ENCODE measurements around the gene MARCHF6. TPM values are rescaled to one million over a fixed set of nuclear protein-coding genes. Genes with fewer than 3 reads are reported as not detected.

Gene MARCHF6
- total RNA-seq, 4 donors from 2014 or later = 76.5 to 121 (median 92.9) TPM

- Histone ChIP-seq H3K4me3 (no peak overlapping the region), H3K27me3 (no peaks in the 10 kb centered on the region), H3K36me3 (no peaks in the 10 kb centered on the region), H3K4me1 (peaks cover 0 to 3% (median under 1%) of the 10 kb centered on the region in 4 donors), H3K9me3 (no peaks in the 10 kb centered on the region), H3K27ac (replicated peaks in 1 of 4) (no peak overlapping the region)
- TF ChIP-seq CTCF (IDR thresholded peaks at IDR 0.05) (no peak), EP300 (IDR thresholded peaks at IDR 0.05) (no peak), POLR2AphosphoS5 (IDR thresholded peaks at IDR 0.05) (no peak), POLR2A (IDR thresholded peaks at IDR 0.05; ENCODE audit: low read depth) (no peak)
- 77% methylated on average over 11 of the region's 11 CpGs for WGBS
- intact Hi-C loops (cut with DNase I) = no loop called here
- DNase-seq (ENCODE audit: extremely low spot score) = no peak
Observed at GRCh38 chr5:10319202-10319851, 34.2 kb upstream of the MARCHF6 start.

GRCh38 chr5:10320793-10321192 is 32.7 kb upstream of the MARCHF6 start:
- no peak overlapping the region for H3K27ac ChIP-seq (replicated peaks in 1 of 4)
- DNase-seq (ENCODE audit: extremely low spot score) = no peak
- WGBS = 86% methylated on average over 3 of the region's 3 CpGs

GRCh38 chr5:10321882-10322281 is 31.6 kb upstream of the MARCHF6 start:
- no peak overlapping the region for H3K27ac ChIP-seq (replicated peaks in 1 of 4)
- no peak for DNase-seq (ENCODE audit: extremely low spot score)
- peaks cover 6 to 10% (median 6%) of the 10 kb centered on the region in 4 donors for H3K4me1 ChIP-seq
- no peaks in the 10 kb centered on the region for H3K36me3 ChIP-seq
- no peaks in the 10 kb centered on the region for H3K9me3 ChIP-seq
- H3K4me3 ChIP-seq = no peak overlapping the region
- no peaks in the 10 kb centered on the region for H3K27me3 ChIP-seq
- intact Hi-C loops (cut with DNase I) = no loop called here
- TF ChIP-seq POLR2AphosphoS5 (IDR thresholded peaks at IDR 0.05) (no peak), POLR2A (IDR thresholded peaks at IDR 0.05; ENCODE audit: low read depth) (no peak), CTCF (IDR thresholded peaks at IDR 0.05) (no peak), EP300 (IDR thresholded peaks at IDR 0.05) (no peak)
- 89% methylated on average over 9 of the region's 9 CpGs for WGBS

More at GRCh38 chr5:10320793-10321192, 32.7 kb upstream of the MARCHF6 start:
- no peak overlapping the region for H3K4me3 ChIP-seq
- no peaks in the 10 kb centered on the region for H3K27me3 ChIP-seq
- H3K4me1 ChIP-seq = peaks cover 6 to 10% (median 6%) of the 10 kb centered on the region in 4 donors
- no peaks in the 10 kb centered on the region for H3K9me3 ChIP-seq
- intact Hi-C loops (cut with DNase I) = no loop called here
- no peaks in the 10 kb centered on the region for H3K36me3 ChIP-seq
- no peak for TF ChIP-seq EP300 (IDR thresholded peaks at IDR 0.05)
- TF ChIP-seq POLR2A (IDR thresholded peaks at IDR 0.05; ENCODE audit: low read depth) = no peak
- no peak for TF ChIP-seq CTCF (IDR thresholded peaks at IDR 0.05)
- TF ChIP-seq POLR2AphosphoS5 (IDR thresholded peaks at IDR 0.05) = no peak

GRCh38 chr5:10323588-10324488 is 29.7 kb upstream of the MARCHF6 start:
- no peak for DNase-seq (ENCODE audit: extremely low spot score)
- WGBS = 82% methylated on average over 6 of the region's 6 CpGs
- peaks cover 6 to 10% (median 6%) of the 10 kb centered on the region in 4 donors for H3K4me1 ChIP-seq
- H3K9me3 ChIP-seq = no peaks in the 10 kb centered on the region
- TF ChIP-seq POLR2A (IDR thresholded peaks at IDR 0.05; ENCODE audit: low read depth) = no peak
- no peak overlapping the region for H3K4me3 ChIP-seq
- H3K27ac ChIP-seq (replicated peaks in 1 of 4) = no peak overlapping the region
- H3K27me3 ChIP-seq = no peaks in the 10 kb centered on the region
- H3K36me3 ChIP-seq = no peaks in the 10 kb centered on the region
- intact Hi-C loops (cut with DNase I) = no loop called here
